ENCODE results near the gene UGT8. TPM values are rescaled to one million over a fixed set of nuclear protein-coding genes. Genes with fewer than 3 reads are reported as not detected.

Gene UGT8
- total RNA-seq, 4 donors from 2014 or later: not detected

DNA sequence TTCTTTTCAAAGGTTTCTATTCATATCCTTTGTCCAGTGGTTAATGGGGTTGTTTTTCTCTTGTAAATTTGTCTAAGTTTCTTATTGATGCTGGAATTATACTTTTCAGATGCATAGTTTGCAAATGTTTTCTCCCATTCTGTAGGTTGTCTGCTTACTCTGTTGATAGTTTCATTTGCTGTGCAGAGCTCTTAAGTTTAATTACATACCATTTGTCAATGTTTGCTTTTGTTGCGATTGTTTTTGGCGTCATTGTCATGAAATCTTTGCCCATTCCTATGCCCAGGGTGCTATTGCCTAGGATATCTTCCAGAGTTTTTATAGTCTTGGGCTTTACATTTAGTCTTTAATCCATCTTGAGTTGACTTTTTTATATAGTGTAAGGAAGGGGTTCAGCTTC lies 21.2 kb upstream of the UGT8 start:
- TF ChIP-seq CTCF (IDR thresholded peaks at IDR 0.05; ENCODE audit: low read depth): no peak

DNA sequence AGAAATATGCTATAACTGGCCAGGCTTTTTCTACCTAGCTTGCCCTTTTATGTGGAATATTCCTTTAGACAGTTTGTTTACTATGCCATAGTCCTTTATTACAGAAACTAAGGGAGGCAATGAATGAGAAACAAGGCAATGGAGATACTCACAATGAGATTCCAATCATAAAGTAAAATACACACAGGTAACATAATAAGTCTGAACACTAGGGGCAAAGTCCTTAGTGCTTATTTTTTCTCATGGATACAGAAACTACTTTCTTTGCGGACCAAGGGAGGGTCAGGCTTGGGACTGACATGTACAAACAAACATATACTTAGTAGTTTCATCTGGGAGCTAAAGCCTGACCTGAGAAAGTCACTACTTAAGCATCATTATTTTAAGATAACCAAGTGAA lies 16.0 kb upstream of the UGT8 start:
- no peak for TF ChIP-seq CTCF (IDR thresholded peaks at IDR 0.05; ENCODE audit: low read depth)

DNA sequence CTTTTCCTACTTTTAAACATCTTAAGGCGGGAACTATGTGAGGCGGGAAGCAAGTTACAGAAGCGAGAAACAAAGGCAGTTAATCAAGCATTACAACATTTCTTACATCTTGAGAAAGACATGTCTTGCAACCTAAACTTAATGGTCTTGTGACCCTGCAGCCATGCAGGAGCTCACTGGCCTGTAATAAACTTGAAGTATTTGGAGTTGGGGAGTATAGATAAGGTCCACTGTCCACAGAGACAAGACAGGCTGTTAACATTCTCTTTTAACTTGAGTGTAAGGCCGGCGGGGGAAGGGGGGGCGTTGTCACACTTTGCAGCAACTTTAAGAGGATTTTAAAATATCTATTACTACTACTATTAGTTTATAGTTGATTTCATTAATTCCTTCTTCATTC lies 10.3 kb upstream of the UGT8 start:
- TF ChIP-seq CTCF (IDR thresholded peaks at IDR 0.05; ENCODE audit: low read depth): no peak

GRCh38 chr4:114593526-114593925 lies 5.1 kb upstream of the UGT8 start:
- TF ChIP-seq CTCF (IDR thresholded peaks at IDR 0.05; ENCODE audit: low read depth): no peak

GRCh38 chr4:114595207-114595606 lies 3.4 kb upstream of the UGT8 start:
- no peak for TF ChIP-seq CTCF (IDR thresholded peaks at IDR 0.05; ENCODE audit: low read depth)

DNA sequence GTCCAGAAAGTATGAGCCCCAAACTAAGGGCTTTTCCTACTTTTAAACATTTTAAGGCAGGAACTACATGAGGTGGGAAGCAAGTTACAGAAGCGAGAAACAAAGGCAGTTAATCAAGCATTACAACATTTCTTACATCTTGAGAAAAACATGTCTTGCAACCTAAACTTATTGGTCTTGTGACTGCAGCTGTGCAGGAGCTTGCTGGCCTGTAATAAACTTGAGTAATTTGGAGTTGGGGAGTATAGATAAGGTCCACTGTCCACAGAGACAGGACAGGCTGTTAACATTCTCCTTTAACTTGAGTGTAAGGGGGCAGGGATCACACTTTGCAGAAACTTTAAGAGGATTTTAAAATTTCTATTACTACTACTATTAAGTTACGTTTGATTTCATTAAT lies 2.7 kb upstream of the UGT8 start:
- TF ChIP-seq CTCF (IDR thresholded peaks at IDR 0.05; ENCODE audit: low read depth): no peak

- TF ChIP-seq CTCF (IDR thresholded peaks at IDR 0.05; ENCODE audit: low read depth): no peak
Measured at GRCh38 chr4:114597410-114598115, 1.0 kb upstream of the UGT8 start.
